A549 (cell line): Measurements from ENCODE around the gene SORCS1.

Experiments
- EP300 ChIP-seq, 2 experiments: fragments of >200 bp; sonication (Bioruptor Twin); formaldehyde crosslinking; IDR thresholded peaks; 2 replicates in 1 of 2; 3 replicates in 1 of 2; pipeline ENCODE4 v1.6.1; 2016 to 2017
- MYC ChIP-seq: IDR thresholded peaks from 2 replicates; pipeline ENCODE4 v1.6.1; 2012; ENCODE audit warnings: mild to moderate bottlenecking, inconsistent platforms, low read length, improper control_type of control experiment, borderline replicate concordance
- REST ChIP-seq: fragments of 200-600 bp; sonication (generic); IDR thresholded peaks from 2 replicates; pipeline ENCODE4 v1.6.1; 2016; ENCODE audit warnings: antibody characterized with exemption, mild to moderate bottlenecking, moderate library complexity
- TF ChIP-seq, protein P1 (sequence below): fragments of >200 bp; sonication (Bioruptor Twin); formaldehyde crosslinking; IDR thresholded peaks from 3 replicates; pipeline ENCODE4 v1.5.1; 2016
- TF ChIP-seq, protein P2 (sequence below): IDR thresholded peaks from 2 replicates; pipeline ENCODE4 v1.6.1; 2012; ENCODE audit warnings: low read depth, borderline replicate concordance

DNA sequence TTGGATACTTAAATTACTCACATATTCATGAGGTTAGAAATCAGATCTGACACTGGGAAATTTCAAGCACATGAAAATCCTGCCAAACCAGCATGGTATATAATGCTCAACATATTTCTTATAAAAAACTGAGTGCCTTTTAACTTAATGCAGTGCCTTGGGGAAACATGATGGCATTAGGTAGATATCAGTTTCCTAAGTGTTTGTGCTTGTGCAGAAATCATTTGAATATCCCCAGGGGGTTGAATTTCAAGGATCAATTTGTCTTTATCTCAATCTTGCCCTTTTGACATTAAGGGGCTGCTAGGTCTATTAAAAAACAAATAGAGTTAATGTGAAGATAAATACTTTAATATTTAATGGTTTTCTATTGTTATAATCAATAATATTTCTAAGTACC, 396.3 kb downstream of the SORCS1 start:
- no peak for TF ChIP-seq EP300 (IDR thresholded peaks at IDR 0.05)
- TF ChIP-seq, protein P1, sequence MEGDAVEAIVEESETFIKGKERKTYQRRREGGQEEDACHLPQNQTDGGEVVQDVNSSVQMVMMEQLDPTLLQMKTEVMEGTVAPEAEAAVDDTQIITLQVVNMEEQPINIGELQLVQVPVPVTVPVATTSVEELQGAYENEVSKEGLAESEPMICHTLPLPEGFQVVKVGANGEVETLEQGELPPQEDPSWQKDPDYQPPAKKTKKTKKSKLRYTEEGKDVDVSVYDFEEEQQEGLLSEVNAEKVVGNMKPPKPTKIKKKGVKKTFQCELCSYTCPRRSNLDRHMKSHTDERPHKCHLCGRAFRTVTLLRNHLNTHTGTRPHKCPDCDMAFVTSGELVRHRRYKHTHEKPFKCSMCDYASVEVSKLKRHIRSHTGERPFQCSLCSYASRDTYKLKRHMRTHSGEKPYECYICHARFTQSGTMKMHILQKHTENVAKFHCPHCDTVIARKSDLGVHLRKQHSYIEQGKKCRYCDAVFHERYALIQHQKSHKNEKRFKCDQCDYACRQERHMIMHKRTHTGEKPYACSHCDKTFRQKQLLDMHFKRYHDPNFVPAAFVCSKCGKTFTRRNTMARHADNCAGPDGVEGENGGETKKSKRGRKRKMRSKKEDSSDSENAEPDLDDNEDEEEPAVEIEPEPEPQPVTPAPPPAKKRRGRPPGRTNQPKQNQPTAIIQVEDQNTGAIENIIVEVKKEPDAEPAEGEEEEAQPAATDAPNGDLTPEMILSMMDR: no peak
- TF ChIP-seq, protein P2, sequence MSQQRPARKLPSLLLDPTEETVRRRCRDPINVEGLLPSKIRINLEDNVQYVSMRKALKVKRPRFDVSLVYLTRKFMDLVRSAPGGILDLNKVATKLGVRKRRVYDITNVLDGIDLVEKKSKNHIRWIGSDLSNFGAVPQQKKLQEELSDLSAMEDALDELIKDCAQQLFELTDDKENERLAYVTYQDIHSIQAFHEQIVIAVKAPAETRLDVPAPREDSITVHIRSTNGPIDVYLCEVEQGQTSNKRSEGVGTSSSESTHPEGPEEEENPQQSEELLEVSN: no peak
- TF ChIP-seq REST: no peak
- no peak for TF ChIP-seq MYC
